KMS-11 (cell line): ENCODE data around the gene WDR62.

Source experiments
- H2AFZ ChIP-seq: fragments of 200-600 bp; sonication (generic); 2 replicates; pipeline ENCODE4 v1.6.1; 2016; ENCODE audit warnings: antibody characterized with exemption, mixed run types, low read depth
- H3K27ac ChIP-seq: fragments of 200-600 bp; sonication (generic); 2 replicates; pipeline ENCODE4 v1.6.1; 2016; ENCODE audit warnings: mild to moderate bottlenecking, mixed run types
- H3K27me3 ChIP-seq: fragments of 200-600 bp; sonication (generic); 2 replicates; pipeline ENCODE4 v1.6.1; 2017; ENCODE audit warnings: mild to moderate bottlenecking, low read depth, mixed run types, moderate library complexity; ENCODE audit not compliant: insufficient read depth
- H3K36me3 ChIP-seq: fragments of 200-600 bp; sonication (generic); 2 replicates; pipeline ENCODE4 v1.6.1; 2017; ENCODE audit warnings: mild to moderate bottlenecking, mixed run types; ENCODE audit not compliant: insufficient read depth
- H3K4me1 ChIP-seq: fragments of 200-600 bp; sonication (generic); 2 replicates; pipeline ENCODE4 v1.6.1; 2016; ENCODE audit warnings: mild to moderate bottlenecking, low read depth, mixed run types; ENCODE audit not compliant: poor library complexity, severe bottlenecking
- H3K4me2 ChIP-seq: fragments of 200-600 bp; sonication (generic); 2 replicates; pipeline ENCODE4 v1.7.0; 2016; ENCODE audit warnings: mild to moderate bottlenecking, mixed run types
- H3K4me3 ChIP-seq: fragments of 200-600 bp; sonication (generic); IDR thresholded peaks from 2 replicates; pipeline ENCODE4 v1.6.1; 2017; ENCODE audit warnings: low read depth, low read length, mixed read lengths; ENCODE audit not compliant: insufficient read depth
- H3K79me2 ChIP-seq: fragments of 200-600 bp; sonication (generic); 2 replicates; pipeline ENCODE4 v1.6.1; 2016; ENCODE audit warnings: low read depth, mixed run types; ENCODE audit not compliant: insufficient read depth
- H3K9ac ChIP-seq: fragments of 200-600 bp; sonication (generic); 2 replicates; pipeline ENCODE4 v1.6.1; 2016; ENCODE audit warnings: mild to moderate bottlenecking, mixed run types
- H4K20me1 ChIP-seq: fragments of 200-600 bp; sonication (generic); 2 replicates; pipeline ENCODE4 v1.6.1; 2016; ENCODE audit warnings: mild to moderate bottlenecking, mixed run types; ENCODE audit not compliant: insufficient read depth
- TF ChIP-seq, protein P1 (sequence below): fragments of 200-600 bp; sonication (generic); conservative IDR thresholded peaks from 2 replicates; pipeline ENCODE4 v1.6.1; 2017; ENCODE audit warnings: low read depth, mild to moderate bottlenecking, antibody characterized with exemption, low read length, moderate library complexity, mixed read lengths

Gene WDR62

DNA sequence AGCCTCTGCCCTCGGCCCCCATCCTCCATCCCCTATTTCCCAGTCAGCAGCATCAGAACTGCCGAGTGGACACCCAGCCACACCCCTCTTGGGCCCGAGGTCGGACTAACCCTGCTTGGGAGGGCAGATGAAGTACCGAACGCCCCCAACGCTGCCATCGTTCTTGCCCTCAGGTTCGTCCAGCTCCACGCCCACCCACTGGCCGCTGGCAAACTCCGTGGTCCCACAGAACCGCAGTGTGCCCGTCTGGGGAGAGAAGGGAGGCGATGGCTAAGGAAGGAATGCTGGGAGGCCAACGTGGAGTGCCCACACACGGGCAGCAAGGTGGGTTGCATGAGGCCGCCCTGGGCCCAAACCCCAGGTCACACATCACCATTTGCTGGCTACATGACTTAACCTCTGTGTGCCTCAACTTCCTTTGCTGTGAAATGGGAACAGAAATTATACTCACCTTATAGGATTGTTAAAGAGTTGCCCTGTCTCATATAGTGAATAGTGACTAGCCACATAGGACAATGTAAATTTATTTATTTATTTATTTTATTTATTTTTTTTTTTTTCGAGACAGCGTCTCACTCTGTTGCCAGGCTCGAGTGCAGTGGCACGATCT is 35.5 kb upstream of the WDR62 start:
- no peak overlapping the region for H2AFZ ChIP-seq
- H3K79me2 ChIP-seq: peaks cover 8% of the 10 kb centered on the region; the same call in 1 of the 2 replicates
- H3K4me1 ChIP-seq: peaks cover 9% of the 10 kb centered on the region
- no peaks in the 10 kb centered on the region for H3K27me3 ChIP-seq
- H3K36me3 ChIP-seq: no peaks in the 10 kb centered on the region
- H4K20me1 ChIP-seq: no peaks in the 10 kb centered on the region
- TF ChIP-seq, protein P1, sequence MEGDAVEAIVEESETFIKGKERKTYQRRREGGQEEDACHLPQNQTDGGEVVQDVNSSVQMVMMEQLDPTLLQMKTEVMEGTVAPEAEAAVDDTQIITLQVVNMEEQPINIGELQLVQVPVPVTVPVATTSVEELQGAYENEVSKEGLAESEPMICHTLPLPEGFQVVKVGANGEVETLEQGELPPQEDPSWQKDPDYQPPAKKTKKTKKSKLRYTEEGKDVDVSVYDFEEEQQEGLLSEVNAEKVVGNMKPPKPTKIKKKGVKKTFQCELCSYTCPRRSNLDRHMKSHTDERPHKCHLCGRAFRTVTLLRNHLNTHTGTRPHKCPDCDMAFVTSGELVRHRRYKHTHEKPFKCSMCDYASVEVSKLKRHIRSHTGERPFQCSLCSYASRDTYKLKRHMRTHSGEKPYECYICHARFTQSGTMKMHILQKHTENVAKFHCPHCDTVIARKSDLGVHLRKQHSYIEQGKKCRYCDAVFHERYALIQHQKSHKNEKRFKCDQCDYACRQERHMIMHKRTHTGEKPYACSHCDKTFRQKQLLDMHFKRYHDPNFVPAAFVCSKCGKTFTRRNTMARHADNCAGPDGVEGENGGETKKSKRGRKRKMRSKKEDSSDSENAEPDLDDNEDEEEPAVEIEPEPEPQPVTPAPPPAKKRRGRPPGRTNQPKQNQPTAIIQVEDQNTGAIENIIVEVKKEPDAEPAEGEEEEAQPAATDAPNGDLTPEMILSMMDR: no peak
- no peak overlapping the region for H3K4me2 ChIP-seq
- no peak overlapping the region for H3K9ac ChIP-seq
- H3K27ac ChIP-seq: no peak overlapping the region
- H3K4me3 ChIP-seq: no peak overlapping the region

GRCh38 chr19:36023432-36023831 is 31.3 kb upstream of the WDR62 start:
- H3K79me2 ChIP-seq: no peaks in the 10 kb centered on the region
- H3K4me3 ChIP-seq: no peak overlapping the region
- H3K27me3 ChIP-seq: no peaks in the 10 kb centered on the region
- no peak overlapping the region for H3K27ac ChIP-seq
- no peaks in the 10 kb centered on the region for H3K36me3 ChIP-seq
- H3K4me2 ChIP-seq: no peak overlapping the region
- H2AFZ ChIP-seq: no peak overlapping the region
- TF ChIP-seq, protein P1: no peak
- no peak overlapping the region for H3K9ac ChIP-seq
- no peaks in the 10 kb centered on the region for H4K20me1 ChIP-seq
- H3K4me1 ChIP-seq: no peaks in the 10 kb centered on the region

GRCh38 chr19:36025541-36025940 is 29.2 kb upstream of the WDR62 start:
- Histone ChIP-seq H3K4me1 (no peaks in the 10 kb centered on the region), H3K36me3 (no peaks in the 10 kb centered on the region), H3K4me2 (no peak overlapping the region), H3K79me2 (no peaks in the 10 kb centered on the region), H3K9ac (no peak overlapping the region), H3K4me3 (no peak overlapping the region), H3K27me3 (no peaks in the 10 kb centered on the region), H4K20me1 (no peaks in the 10 kb centered on the region), H3K27ac (no peak overlapping the region), H2AFZ (no peak overlapping the region)
- TF ChIP-seq, protein P1: no peak

- Histone ChIP-seq H3K27ac (no peak overlapping the region), H3K27me3 (no peaks in the 10 kb centered on the region), H3K79me2 (no peaks in the 10 kb centered on the region), H3K4me3 (no peak overlapping the region), H4K20me1 (no peaks in the 10 kb centered on the region), H3K9ac (no peak overlapping the region), H2AFZ (no peak overlapping the region), H3K4me2 (no peak overlapping the region), H3K4me1 (no peaks in the 10 kb centered on the region), H3K36me3 (no peaks in the 10 kb centered on the region)
- TF ChIP-seq, protein P1: no peak
Measured at GRCh38 chr19:36026091-36026876, 28.4 kb upstream of the WDR62 start.
